ENCODE data around the gene GUCY1A2. TPM values are rescaled to one million over a fixed set of nuclear protein-coding genes. Genes with fewer than 3 reads are reported as not detected.
"Not testable (repeated sequence)": the region's sequence is repeated elsewhere in the genome, so short reads cannot be mapped to it uniquely, and the experiment has no call there.

The GUCY1A2 gene
- total RNA-seq, 4 donors from 2014 or later: 2.9 to 8.6 (median 6.4) TPM

DNA sequence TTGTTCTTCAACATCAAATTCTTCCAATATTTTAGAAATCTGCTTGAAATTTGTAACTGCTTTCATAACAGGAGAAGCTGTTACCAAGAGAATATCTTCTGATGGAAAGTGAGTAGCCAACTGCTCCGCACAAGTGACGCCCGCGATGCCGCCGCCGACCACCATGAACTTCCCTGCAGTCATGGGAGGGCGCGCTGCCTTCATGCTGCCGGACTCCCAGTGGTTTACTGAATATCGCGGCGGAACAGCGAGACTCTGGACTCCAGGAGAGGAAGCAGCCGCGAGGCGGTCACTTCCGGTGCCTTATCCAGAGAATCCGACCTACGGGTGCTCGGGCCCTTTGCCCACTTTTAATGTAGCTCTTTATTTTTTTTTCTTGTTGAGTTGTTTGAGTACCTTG lies 190.6 kb downstream of the GUCY1A2 start:
- Histone ChIP-seq H3K4me3 (no peak overlapping the region), H3K27me3 (no peaks in the 10 kb centered on the region), H3K27ac (no peak overlapping the region), H3K4me1 (no peaks in the 10 kb centered on the region), H3K36me3 (no peaks in the 10 kb centered on the region), H3K9me3 (no peaks in the 10 kb centered on the region)
- TF ChIP-seq, protein P1, sequence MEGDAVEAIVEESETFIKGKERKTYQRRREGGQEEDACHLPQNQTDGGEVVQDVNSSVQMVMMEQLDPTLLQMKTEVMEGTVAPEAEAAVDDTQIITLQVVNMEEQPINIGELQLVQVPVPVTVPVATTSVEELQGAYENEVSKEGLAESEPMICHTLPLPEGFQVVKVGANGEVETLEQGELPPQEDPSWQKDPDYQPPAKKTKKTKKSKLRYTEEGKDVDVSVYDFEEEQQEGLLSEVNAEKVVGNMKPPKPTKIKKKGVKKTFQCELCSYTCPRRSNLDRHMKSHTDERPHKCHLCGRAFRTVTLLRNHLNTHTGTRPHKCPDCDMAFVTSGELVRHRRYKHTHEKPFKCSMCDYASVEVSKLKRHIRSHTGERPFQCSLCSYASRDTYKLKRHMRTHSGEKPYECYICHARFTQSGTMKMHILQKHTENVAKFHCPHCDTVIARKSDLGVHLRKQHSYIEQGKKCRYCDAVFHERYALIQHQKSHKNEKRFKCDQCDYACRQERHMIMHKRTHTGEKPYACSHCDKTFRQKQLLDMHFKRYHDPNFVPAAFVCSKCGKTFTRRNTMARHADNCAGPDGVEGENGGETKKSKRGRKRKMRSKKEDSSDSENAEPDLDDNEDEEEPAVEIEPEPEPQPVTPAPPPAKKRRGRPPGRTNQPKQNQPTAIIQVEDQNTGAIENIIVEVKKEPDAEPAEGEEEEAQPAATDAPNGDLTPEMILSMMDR (IDR thresholded peaks at IDR 0.05 in 4 of 5, conservative IDR thresholded peaks at IDR 0.05 in 1 of 5): no peak
- TF ChIP-seq POLR2A (IDR thresholded peaks at IDR 0.05): no peak
- no peak for ATAC-seq
- DNase-seq: no peak
- in situ Hi-C loops (cut with MboI; ENCODE audit: low sequenced_read_pairs in 4 of 4): loop anchor here in 1 of 4 donors (25.0 kb wide), 1 partner anchor 110 kb away; no protein-coding TSS in a partner anchor
- intact Hi-C loops (cut with DNase I; ENCODE audit: low total_unique reads): no loop called here

DNA sequence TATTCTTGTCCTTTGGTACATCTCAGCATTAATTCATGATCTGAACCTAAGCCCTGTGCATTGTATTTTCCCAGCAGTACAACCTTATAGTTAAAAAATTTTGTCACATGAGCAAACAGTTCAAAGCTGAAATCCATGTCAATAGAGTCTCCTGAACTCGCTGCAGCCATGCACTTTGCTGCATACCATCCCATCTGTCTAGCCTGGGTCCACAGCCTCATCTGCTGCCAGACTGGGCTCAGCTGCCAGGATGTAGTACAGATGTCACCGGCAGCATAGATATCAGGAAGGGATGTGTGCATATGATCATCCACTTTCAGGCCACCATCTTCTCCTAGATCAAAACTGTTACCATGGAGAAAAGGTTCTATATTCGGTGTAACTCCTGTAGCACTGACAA lies 191.7 kb downstream of the GUCY1A2 start:
- H3K9me3 ChIP-seq; H3K36me3 ChIP-seq; H3K4me1 ChIP-seq; H3K27ac ChIP-seq; H3K27me3 ChIP-seq; ATAC-seq; H3K4me3 ChIP-seq; intact Hi-C loops (cut with DNase I; ENCODE audit: low total_unique reads); DNase-seq: not testable (repeated sequence)
- in situ Hi-C loops (cut with MboI; ENCODE audit: low sequenced_read_pairs in 4 of 4): loop anchor here in 1 of 4 donors (25.0 kb wide), 1 partner anchor 111 kb away; no protein-coding TSS in a partner anchor

DNA sequence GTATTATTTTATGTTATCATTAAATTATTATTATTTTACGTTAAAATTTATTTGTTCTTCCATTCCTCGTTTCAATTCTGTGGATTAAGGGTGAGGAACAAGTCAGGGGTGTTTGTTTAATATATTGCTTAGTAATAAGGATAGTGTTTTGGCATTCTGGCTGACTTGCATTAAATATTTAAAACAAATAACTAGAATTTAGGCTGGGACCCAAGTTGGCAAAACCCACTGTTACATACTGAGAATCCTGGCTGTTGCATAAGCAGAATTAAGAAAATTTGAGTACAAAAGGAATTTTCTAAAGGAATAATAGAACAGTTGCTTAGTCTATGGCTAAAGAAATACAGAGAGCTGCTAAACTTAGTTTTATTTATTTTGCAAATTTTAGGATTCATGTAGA lies 196.4 kb downstream of the GUCY1A2 start:
- no peak overlapping the region for H3K4me3 ChIP-seq
- H3K4me1 ChIP-seq: no peaks in the 10 kb centered on the region
- ATAC-seq: no peak
- DNase-seq: no peak
- no peak overlapping the region for H3K27ac ChIP-seq
- intact Hi-C loops (cut with DNase I; ENCODE audit: low total_unique reads) (no loop called here), in situ Hi-C loops (cut with MboI; ENCODE audit: low sequenced_read_pairs in 4 of 4) (no loop called here)
- TF ChIP-seq, protein P1 (IDR thresholded peaks at IDR 0.05 in 4 of 5, conservative IDR thresholded peaks at IDR 0.05 in 1 of 5): no peak
- no peak for TF ChIP-seq POLR2A (IDR thresholded peaks at IDR 0.05)
- H3K36me3 ChIP-seq: no peaks in the 10 kb centered on the region
- no peaks in the 10 kb centered on the region for H3K27me3 ChIP-seq
- H3K9me3 ChIP-seq: no peaks in the 10 kb centered on the region

DNA sequence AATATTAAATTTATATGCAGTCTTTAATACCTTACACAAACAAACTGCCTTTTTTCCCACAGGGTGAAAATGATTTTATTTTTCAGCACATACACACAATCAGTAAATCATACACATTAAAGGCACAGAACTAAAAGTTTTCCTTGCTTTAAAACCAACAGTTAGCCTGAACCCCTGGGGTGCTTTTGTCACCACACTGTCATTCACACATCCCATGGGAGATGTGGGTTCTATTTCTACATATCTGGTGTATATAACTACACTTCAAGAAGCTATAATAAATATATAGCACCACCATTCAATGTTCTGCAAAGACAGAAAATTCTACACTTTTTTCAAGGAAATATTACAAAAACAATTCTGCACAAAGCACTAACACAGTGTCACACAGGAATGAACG lies 197.0 kb downstream of the GUCY1A2 start:
- Histone ChIP-seq H3K27me3 (no peaks in the 10 kb centered on the region), H3K4me3 (no peak overlapping the region), H3K9me3 (no peaks in the 10 kb centered on the region), H3K27ac (no peak overlapping the region), H3K36me3 (no peaks in the 10 kb centered on the region), H3K4me1 (no peaks in the 10 kb centered on the region)
- in situ Hi-C loops (cut with MboI; ENCODE audit: low sequenced_read_pairs in 4 of 4) (no loop called here), intact Hi-C loops (cut with DNase I; ENCODE audit: low total_unique reads) (no loop called here)
- TF ChIP-seq, protein P1 (IDR thresholded peaks at IDR 0.05 in 4 of 5, conservative IDR thresholded peaks at IDR 0.05 in 1 of 5): no peak
- no peak for TF ChIP-seq POLR2A (IDR thresholded peaks at IDR 0.05)
- ATAC-seq (no peak), DNase-seq (no peak)

DNA sequence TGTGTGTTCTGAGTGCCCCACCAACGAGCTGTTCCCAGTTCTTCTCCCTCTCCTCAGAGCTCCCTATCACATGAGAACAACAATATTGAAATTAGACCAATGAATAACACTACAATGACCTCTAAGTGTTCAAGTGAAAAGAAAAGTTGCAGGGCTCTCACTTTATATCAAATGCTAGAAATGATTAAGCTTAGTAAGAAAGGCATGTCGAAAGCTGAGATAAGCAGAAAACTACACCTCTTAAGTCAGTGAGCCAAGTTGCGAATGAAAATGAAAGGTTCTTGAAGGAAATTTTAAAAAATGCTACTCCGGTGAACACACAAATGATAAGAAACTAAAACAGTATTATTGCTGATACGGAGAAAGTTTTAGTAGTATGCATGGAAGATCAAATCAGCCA lies 199.8 kb downstream of the GUCY1A2 start:
- H3K4me3 ChIP-seq: no peak overlapping the region
- ATAC-seq (no peak), DNase-seq (no peak)
- H3K27ac ChIP-seq: no peak overlapping the region
- TF ChIP-seq, protein P1 (IDR thresholded peaks at IDR 0.05 in 4 of 5, conservative IDR thresholded peaks at IDR 0.05 in 1 of 5): no peak
- no peaks in the 10 kb centered on the region for H3K9me3 ChIP-seq
- no peaks in the 10 kb centered on the region for H3K27me3 ChIP-seq
- no peaks in the 10 kb centered on the region for H3K36me3 ChIP-seq
- intact Hi-C loops (cut with DNase I; ENCODE audit: low total_unique reads): no loop called here
- in situ Hi-C loops (cut with MboI; ENCODE audit: low sequenced_read_pairs in 4 of 4): no loop called here
- H3K4me1 ChIP-seq: no peaks in the 10 kb centered on the region
